GM23338 (cell line): Measurements from ENCODE around the gene KIF1A.

Experiments
- CTCF ChIP-seq, 2 experiments: fragments of 200-600 bp in 1 of 2; sonication (generic) in 1 of 2; conservative IDR thresholded peaks; 2 replicates each; pipeline versions ENCODE4 v1.5.1 to v1.6.1; 2016 to 2017; ENCODE audit warnings: antibody characterized with exemption in 2 of 2, low read depth in 2 of 2, mild to moderate bottlenecking in 2 of 2, moderate library complexity in 1 of 2
- EZH2 ChIP-seq: fragments of 200-600 bp; sonication (generic); IDR thresholded peaks from one replicate; pipeline ENCODE4 v1.8.0; 2017; ENCODE audit warnings: antibody characterized with exemption, mild to moderate bottlenecking, low read depth; ENCODE audit not compliant: unreplicated experiment
- POLR2AphosphoS5 ChIP-seq: IDR thresholded peaks from 2 replicates; pipeline ENCODE4 v1.6.1; 2016; ENCODE audit warnings: antibody characterized with exemption, low read depth

GRCh38 chr2:240702640-240703011 is 117.4 kb downstream of the KIF1A start:
- TF ChIP-seq CTCF (conservative IDR thresholded peaks at IDR 0.05; ENCODE audit: low read depth in 2 of 2) (no peak), POLR2AphosphoS5 (no peak), EZH2 (no peak)
